Esophagus squamous epithelium (tissue), 5 donors: Measurements from ENCODE around the gene STT3A. TPM values are rescaled to one million over a fixed set of nuclear protein-coding genes. Genes with fewer than 3 reads are reported as not detected.

Experiments
- DNase-seq: peaks from one replicate; lab custom pipeline; 2025; lab: John Stamatoyannopoulos, UW
- H3K27ac ChIP-seq, 4 donors: fragments of 200-600 bp; sonication (generic); one replicate each; pipeline ENCODE4 v1.5.1; 2016 to 2019; ENCODE audit warnings: mild to moderate bottlenecking in 1 of 4
- H3K27me3 ChIP-seq, 4 donors: fragments of 200-600 bp; sonication (generic); 1 replicate in 3 of 4; 2 replicates in 1 of 4; pipeline versions ENCODE4 v1.5.1 to v1.6.0; 2017 to 2021; ENCODE audit warnings: antibody characterized with exemption in 1 of 4
- H3K36me3 ChIP-seq, 3 donors: fragments of 200-600 bp; sonication (generic); one replicate each; pipeline ENCODE4 v1.5.1; 2016 to 2019
- H3K4me1 ChIP-seq, 3 donors: fragments of 200-600 bp; sonication (generic); one replicate each; pipeline ENCODE4 v1.5.1; 2017 to 2019
- H3K4me3 ChIP-seq, 4 donors: fragments of 200-600 bp; sonication (generic); 1 replicate in 3 of 4; 2 replicates in 1 of 4; pipeline ENCODE4 v1.5.1; 2016 to 2019; ENCODE audit warnings: mild to moderate bottlenecking in 2 of 4, moderate library complexity in 1 of 4
- H3K9me3 ChIP-seq, 3 donors: fragments of 200-600 bp; sonication (generic); one replicate each; pipeline ENCODE4 v1.5.1; 2016 to 2019
- POLR2A ChIP-seq, 4 donors: fragments of 450-650 bp; IDR thresholded peaks; one replicate each; pipeline ENCODE4 v1.6.1; 2017; ENCODE audit warnings: antibody characterized with exemption in 4 of 4, mild to moderate bottlenecking in 4 of 4, moderate library complexity in 3 of 4
- WGBS, 2 donors: methylation state at CpG; one replicate each; pipeline ENCODE4 v1.1.5; 2018; 5-methylcytosine and 5-hydroxymethylcytosine counted together
- intact Hi-C: fragments of 100-400 bp; cut with DNase I; formaldehyde crosslinking; loops from one replicate; pipeline ENCODE4 v1.15.0; 2022
- total RNA-seq, 4 donors: library from RNA; depleted of rRNA; stranded (reverse); fragments of >200 nt; gene quantifications; one replicate each; pipeline ENCODE4 v1.1.0, GENCODE V29; 2016
- TF ChIP-seq, protein P1 (sequence below), 6 experiments: fragments of 450-650 bp in 4 of 6; fragments of 200-600 bp in 2 of 6; sonication (generic) in 2 of 6; IDR thresholded peaks; one replicate each; pipeline ENCODE4 v1.5.1; 2016 to 2019; ENCODE audit warnings: antibody characterized with exemption in 6 of 6, mild to moderate bottlenecking in 4 of 6, moderate library complexity in 4 of 6
- donor health status: DM: yes; HTN: yes; CAD: no.

Gene STT3A
- total RNA-seq, 4 donors from 2014 or later = 50.7 to 89.7 (median 67.2) TPM

DNA sequence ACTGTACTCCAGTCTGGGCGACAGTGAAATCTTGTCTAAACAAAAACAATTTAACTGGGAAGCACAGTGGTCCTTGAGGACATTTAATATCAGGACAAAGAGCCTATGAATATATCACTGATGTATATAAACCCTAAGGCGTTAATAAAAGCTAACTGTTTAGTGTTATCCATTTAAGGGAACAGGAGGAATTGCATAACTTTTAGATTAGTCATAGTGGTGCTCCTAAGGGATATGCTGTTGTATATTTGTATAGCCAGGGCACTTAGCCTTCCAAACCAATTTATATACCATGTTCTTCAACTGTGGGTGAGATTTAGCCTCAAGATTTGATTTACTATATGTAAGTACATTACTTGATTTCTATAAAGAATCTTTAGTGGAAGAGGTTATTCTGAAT, 29.3 kb downstream of the STT3A start:
- DNase-seq = no peak
- Histone ChIP-seq H3K9me3 (no peaks in the 10 kb centered on the region), H3K27me3 (no peaks in the 10 kb centered on the region), H3K36me3 (peaks cover 15 to 57% (median 28%) of the 10 kb centered on the region in 3 donors), H3K27ac (no peak overlapping the region), H3K4me1 (peaks cover 0 to 22% (median 13%) of the 10 kb centered on the region in 3 donors), H3K4me3 (no peak overlapping the region)
- intact Hi-C loops = no loop called here
- TF ChIP-seq POLR2A (IDR thresholded peaks at IDR 0.05) = no peak
- TF ChIP-seq, protein P1, sequence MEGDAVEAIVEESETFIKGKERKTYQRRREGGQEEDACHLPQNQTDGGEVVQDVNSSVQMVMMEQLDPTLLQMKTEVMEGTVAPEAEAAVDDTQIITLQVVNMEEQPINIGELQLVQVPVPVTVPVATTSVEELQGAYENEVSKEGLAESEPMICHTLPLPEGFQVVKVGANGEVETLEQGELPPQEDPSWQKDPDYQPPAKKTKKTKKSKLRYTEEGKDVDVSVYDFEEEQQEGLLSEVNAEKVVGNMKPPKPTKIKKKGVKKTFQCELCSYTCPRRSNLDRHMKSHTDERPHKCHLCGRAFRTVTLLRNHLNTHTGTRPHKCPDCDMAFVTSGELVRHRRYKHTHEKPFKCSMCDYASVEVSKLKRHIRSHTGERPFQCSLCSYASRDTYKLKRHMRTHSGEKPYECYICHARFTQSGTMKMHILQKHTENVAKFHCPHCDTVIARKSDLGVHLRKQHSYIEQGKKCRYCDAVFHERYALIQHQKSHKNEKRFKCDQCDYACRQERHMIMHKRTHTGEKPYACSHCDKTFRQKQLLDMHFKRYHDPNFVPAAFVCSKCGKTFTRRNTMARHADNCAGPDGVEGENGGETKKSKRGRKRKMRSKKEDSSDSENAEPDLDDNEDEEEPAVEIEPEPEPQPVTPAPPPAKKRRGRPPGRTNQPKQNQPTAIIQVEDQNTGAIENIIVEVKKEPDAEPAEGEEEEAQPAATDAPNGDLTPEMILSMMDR (IDR thresholded peaks at IDR 0.05) = no peak
- 63 to 64% methylated on average over 2 of the region's 2 CpGs for WGBS, 2 donors

DNA sequence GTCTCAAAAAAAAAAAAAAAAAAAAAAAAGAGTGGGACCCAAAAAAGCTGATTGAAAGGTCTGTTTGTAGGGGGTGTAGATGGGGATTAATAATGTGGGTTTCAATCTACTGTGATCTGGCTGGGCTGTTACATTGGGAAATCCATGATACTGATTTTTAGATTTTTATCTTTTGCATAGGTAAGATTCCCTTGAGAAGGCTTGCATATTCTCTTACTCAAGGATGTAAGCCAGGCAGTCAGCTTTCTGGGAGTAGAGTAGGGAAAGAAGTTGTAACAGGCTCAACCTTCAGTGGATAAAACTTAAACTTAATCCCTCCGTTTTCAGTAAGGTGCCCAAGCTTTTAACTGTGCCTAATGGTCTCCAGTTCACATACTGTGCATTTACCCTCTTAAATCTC, 30.4 kb downstream of the STT3A start:
- H3K36me3 ChIP-seq = peaks cover 15 to 46% (median 28%) of the 10 kb centered on the region in 3 donors
- H3K9me3 ChIP-seq = no peaks in the 10 kb centered on the region
- peaks cover 0 to 25% (median 14%) of the 10 kb centered on the region in 3 donors for H3K4me1 ChIP-seq
- DNase-seq = no peak
- WGBS, 2 donors = 82 to 100% methylated on average over 1 of the region's 1 CpG
- intact Hi-C loops = no loop called here
- TF ChIP-seq, protein P1 (IDR thresholded peaks at IDR 0.05) = no peak
- TF ChIP-seq POLR2A (IDR thresholded peaks at IDR 0.05) = no peak
- H3K27ac ChIP-seq = no peak overlapping the region
- H3K27me3 ChIP-seq = no peaks in the 10 kb centered on the region
- H3K4me3 ChIP-seq = no peak overlapping the region

DNA sequence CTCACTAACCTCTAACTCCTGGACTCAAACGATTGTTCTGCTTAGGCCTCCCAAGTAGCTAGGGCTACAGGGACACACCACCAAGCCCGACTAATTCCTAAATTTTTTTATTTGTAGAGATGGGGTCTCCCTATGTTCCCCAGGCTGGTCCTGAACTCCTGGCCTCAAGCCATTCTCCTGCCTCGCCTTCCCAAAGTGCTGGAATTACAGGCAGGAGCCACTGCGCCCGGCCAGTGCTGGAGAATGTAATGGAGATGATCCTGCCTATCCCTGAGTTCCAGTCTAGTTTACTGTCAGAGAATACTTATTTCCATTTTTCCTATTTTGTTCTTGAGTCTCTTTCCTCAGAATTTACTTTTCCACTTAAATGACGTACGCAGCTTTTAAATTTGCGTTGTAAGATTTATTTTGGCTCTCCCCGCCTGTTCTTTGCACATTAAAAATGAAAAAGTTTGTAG, 32.1 kb downstream of the STT3A start, which contains the start of gene CHEK1:
CHEK1 (plus strand) TSS at position 408 of the 458 bp plus-strand sequence. CDS start 1,606 bp downstream, outside the sequence.
- Histone ChIP-seq H3K4me1 (peaks cover 0 to 25% (median 14%) of the 10 kb centered on the region in 3 donors), H3K9me3 (no peaks in the 10 kb centered on the region), H3K27me3 (no peaks in the 10 kb centered on the region), H3K4me3 (peak within 1 kb of the TSS; percentile 48 to 84 (median 78)), H3K36me3 (peaks cover 3 to 29% (median 16%) of the 10 kb centered on the region in 3 donors), H3K27ac (peak within 1 kb of the TSS; percentile 92 to 97 (median 95))
- intact Hi-C loops = no loop called here
- DNase-seq = no peak
- 56 to 61% methylated on average over 9 of the region's 9 CpGs for WGBS, 2 donors
- no peak for TF ChIP-seq POLR2A (IDR thresholded peaks at IDR 0.05)
- TF ChIP-seq, protein P1 (IDR thresholded peaks at IDR 0.05) = no peak

DNA sequence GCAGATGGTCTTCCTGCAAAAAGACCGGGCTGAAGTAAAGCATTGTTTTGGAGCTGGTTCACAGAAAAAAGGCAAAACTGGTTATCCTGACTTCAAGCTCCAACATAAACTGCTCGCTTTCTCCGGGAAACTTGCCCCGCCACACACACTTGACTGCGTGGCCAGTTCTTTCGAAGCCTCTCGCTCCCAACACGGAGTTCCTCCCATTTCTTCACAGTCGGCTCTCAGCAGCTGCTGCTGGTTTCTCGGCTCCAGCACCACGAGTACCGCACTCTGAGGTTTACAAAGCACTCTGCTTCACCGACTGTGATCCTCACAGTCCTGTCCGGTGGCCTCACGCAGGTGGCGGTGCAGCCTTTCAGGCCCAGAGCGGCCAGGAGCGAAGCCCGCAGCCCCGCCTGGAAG, 32.6 kb downstream of the STT3A start:
- no peaks in the 10 kb centered on the region for H3K27me3 ChIP-seq
- intact Hi-C loops = no loop called here
- peak overlapping the region; percentile 48 to 84 (median 78) for H3K4me3 ChIP-seq
- H3K9me3 ChIP-seq = no peaks in the 10 kb centered on the region
- peaks cover 0 to 25% (median 12%) of the 10 kb centered on the region in 3 donors for H3K36me3 ChIP-seq
- DNase-seq = no peak
- H3K4me1 ChIP-seq = peaks cover 0 to 25% (median 14%) of the 10 kb centered on the region in 3 donors
- H3K27ac ChIP-seq = peak overlapping the region; percentile 92 to 97 (median 95)
- WGBS, 2 donors = 1 to 2% methylated on average over 9 to 14 of the region's 20 CpGs
- TF ChIP-seq POLR2A (IDR thresholded peaks at IDR 0.05) = peak in 1 of 4 donors; percentile 36
- TF ChIP-seq, protein P1 (IDR thresholded peaks at IDR 0.05) = no peak

DNA sequence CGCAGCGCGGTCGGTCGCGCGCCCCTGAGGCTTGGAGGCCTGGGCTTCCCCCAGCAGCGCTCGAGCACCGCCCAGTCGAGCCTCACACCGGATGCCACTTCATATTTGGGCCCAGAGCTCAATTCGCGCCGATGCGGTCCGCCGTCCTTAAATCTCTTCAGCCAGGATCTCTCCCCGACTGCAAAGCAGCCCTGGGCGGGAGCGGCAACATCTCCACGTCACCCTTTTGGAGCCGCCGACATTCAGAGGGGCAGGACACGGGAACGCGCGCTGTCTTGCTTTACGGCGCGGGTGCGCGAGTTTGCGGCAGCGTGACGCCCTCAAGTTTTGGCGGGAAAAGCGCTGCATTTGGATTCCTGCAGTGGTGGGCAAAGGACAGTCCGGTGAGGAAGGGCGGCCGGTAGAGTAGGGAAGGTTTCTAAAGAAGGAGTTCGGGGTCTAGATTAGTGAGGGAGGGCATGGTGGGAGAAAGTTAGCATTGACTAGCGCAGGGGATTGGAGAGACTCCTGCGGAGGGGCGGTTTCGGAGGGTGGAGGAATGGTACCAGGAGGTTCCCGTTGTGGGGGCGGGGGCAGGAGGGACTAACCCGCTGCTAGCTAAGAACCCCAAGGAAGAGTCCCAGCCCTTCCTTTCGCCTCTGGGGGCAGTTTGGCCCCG, 33.1 kb downstream of the STT3A start:
- H3K9me3 ChIP-seq = no peaks in the 10 kb centered on the region
- DNase-seq = peak; percentile 33
- TF ChIP-seq, protein P1 (IDR thresholded peaks at IDR 0.05) = peak in 1 of 6 experiments; percentile 22
- peak in 2 of 4 donors; percentile 55 to 77 for TF ChIP-seq POLR2A (IDR thresholded peaks at IDR 0.05)
- H3K27me3 ChIP-seq = no peaks in the 10 kb centered on the region
- 0 to 1% methylated on average over 12 to 25 of the region's 51 CpGs for WGBS, 2 donors
- H3K4me1 ChIP-seq = peaks cover 0 to 25% (median 14%) of the 10 kb centered on the region in 3 donors
- peaks cover 0 to 20% (median 7%) of the 10 kb centered on the region in 3 donors for H3K36me3 ChIP-seq
- peak overlapping the region; percentile 92 to 97 (median 95) for H3K27ac ChIP-seq
- intact Hi-C loops = no loop called here
- H3K4me3 ChIP-seq = peak overlapping the region; percentile 48 to 84 (median 78)
